Muscle of arm (tissue), 12 donors: Measurements from ENCODE around the gene MPV17. TPM values are rescaled to one million over a fixed set of nuclear protein-coding genes. Genes with fewer than 3 reads are reported as not detected.
"Not testable (repeated sequence)": the region's sequence is repeated elsewhere in the genome, so short reads cannot be mapped to it uniquely, and the experiment has no call there.

Experiments used
- DNase-seq: peaks from one replicate; pipeline ENCODE4 v3.0.0-alpha.2; 2013
- polyA plus RNA-seq, 12 donors: library from polyadenylated mRNA; unstranded; fragments of 120-200 nt; gene quantifications; one replicate each; pipeline ENCODE4 v1.2.1, GENCODE V29; 2013; ENCODE audit not compliant: insufficient read length in 12 of 12

Gene MPV17
- polyA plus RNA-seq, 12 donors: 37.8 to 89.1 (median 51.3) TPM; not detected in 1

GRCh38 chr2:27336173-27336572 is 13.3 kb upstream of the MPV17 start:
- no peak for DNase-seq

GRCh38 chr2:27335311-27335710 is 12.4 kb upstream of the MPV17 start:
- no peak for DNase-seq

- DNase-seq: no peak
These were observed 1.8 kb upstream of the MPV17 start for GRCh38 chr2:27324720-27325119.

GRCh38 chr2:27323596-27324285 is 844 bp upstream of the MPV17 start:
- no peak for DNase-seq

- DNase-seq: no peak
These were observed 564 bp downstream of the MPV17 start for GRCh38 chr2:27322301-27322765.

GRCh38 chr2:27320958-27321543 is 1.8 kb downstream of the MPV17 start:
- no peak for DNase-seq

GRCh38 chr2:27319839-27320238 is 3.1 kb downstream of the MPV17 start:
- not testable (repeated sequence) for DNase-seq

- DNase-seq: no peak
These were observed 6.1 kb downstream of the MPV17 start for GRCh38 chr2:27316655-27317412.

- no peak for DNase-seq
These were observed 7.8 kb downstream of the MPV17 start for GRCh38 chr2:27315122-27315521.

- no peak for DNase-seq
These were observed 8.2 kb downstream of the MPV17 start for GRCh38 chr2:27314709-27315108.

- no peak for DNase-seq
These were observed 8.8 kb downstream of the MPV17 start for GRCh38 chr2:27313882-27314645.

- no peak for DNase-seq
These were observed 10.7 kb downstream of the MPV17 start for GRCh38 chr2:27312152-27312551.

GRCh38 chr2:27309651-27310050 is 13.2 kb downstream of the MPV17 start:
- DNase-seq: no peak

GRCh38 chr2:27308359-27308881 is 14.5 kb downstream of the MPV17 start, which contains the start of gene UCN:
UCN (minus strand) TSS chr2:27308445; CDS start chr2:27307895, 550 bp downstream.
- DNase-seq: peak; percentile 64

GRCh38 chr2:27307545-27308358 is 15.1 kb downstream of the MPV17 start:
- no peak for DNase-seq

- no peak for DNase-seq
These were observed 15.7 kb downstream of the MPV17 start for GRCh38 chr2:27307287-27307544.

- no peak for DNase-seq
These were observed 16.2 kb downstream of the MPV17 start for GRCh38 chr2:27306573-27307286.

- no peak for DNase-seq
These were observed 16.8 kb downstream of the MPV17 start for GRCh38 chr2:27306136-27306535.

GRCh38 chr2:27305516-27305915 is 17.4 kb downstream of the MPV17 start:
- DNase-seq: no peak

GRCh38 chr2:27304488-27305240 is 18.2 kb downstream of the MPV17 start:
- DNase-seq: no peak
